WERI-Rb-1 (cell line): Measurements from ENCODE around the gene TRAF7.

Source experiments
- DNase-seq: peaks from one replicate; pipeline ENCODE4 v3.0.0-alpha.2; 2020
- H3K27ac ChIP-seq: fragments of 250-450 bp; sonication (Bioruptor Pico); 2 replicates; pipeline ENCODE4 v1.5.1; 2020; ENCODE audit warnings: mild to moderate bottlenecking, moderate library complexity
- H3K27me3 ChIP-seq: fragments of 250-450 bp; sonication (Bioruptor Pico); 2 replicates; pipeline ENCODE4 v1.5.1; 2021; ENCODE audit warnings: mild to moderate bottlenecking, low read depth, moderate library complexity; ENCODE audit not compliant: insufficient read depth, severe bottlenecking
- H3K36me3 ChIP-seq: fragments of 250-450 bp; sonication (Bioruptor Pico); 2 replicates; pipeline ENCODE4 v1.5.1; 2020; ENCODE audit warnings: mild to moderate bottlenecking, moderate library complexity
- H3K4me3 ChIP-seq: 2 replicates; pipeline ENCODE4 v1.5.1; 2011; ENCODE audit warnings: low read depth, mild to moderate bottlenecking, control low read depth, low read length
- H3K9me3 ChIP-seq: fragments of 250-450 bp; sonication (Bioruptor Pico); 2 replicates; pipeline ENCODE4 v1.5.1; 2021; ENCODE audit warnings: mild to moderate bottlenecking, moderate library complexity; ENCODE audit not compliant: severe bottlenecking
- CTCF ChIP-seq: IDR thresholded peaks from 2 replicates; pipeline ENCODE4 v1.5.1; 2011; ENCODE audit warnings: low read depth, mild to moderate bottlenecking, control low read depth, inconsistent platforms, low read length

TRAF7 gene

GRCh38 chr16:2158262-2158638 is 2.7 kb downstream of the TRAF7 start:
- no peak overlapping the region for H3K4me3 ChIP-seq
- H3K36me3 ChIP-seq, result peaks cover 36% of the 10 kb centered on the region
- DNase-seq, result no peak
- TF ChIP-seq CTCF, result no peak
- no peak overlapping the region for H3K27ac ChIP-seq
- no peaks in the 10 kb centered on the region for H3K27me3 ChIP-seq
- peaks cover 2% of the 10 kb centered on the region for H3K9me3 ChIP-seq

- no peaks in the 10 kb centered on the region for H3K27me3 ChIP-seq
- no peak overlapping the region for H3K4me3 ChIP-seq
- no peak overlapping the region for H3K27ac ChIP-seq
- peaks cover 8% of the 10 kb centered on the region for H3K9me3 ChIP-seq
- no peak for TF ChIP-seq CTCF
- no peak for DNase-seq
- peaks cover 28% of the 10 kb centered on the region for H3K36me3 ChIP-seq
Measured at GRCh38 chr16:2159175-2159838, 3.7 kb downstream of the TRAF7 start.

GRCh38 chr16:2160915-2161551 is 5.5 kb downstream of the TRAF7 start:
- DNase-seq, result no peak
- no peak for TF ChIP-seq CTCF
- H3K27me3 ChIP-seq, result no peaks in the 10 kb centered on the region
- H3K4me3 ChIP-seq, result no peak overlapping the region
- no peak overlapping the region for H3K27ac ChIP-seq
- peaks cover 25% of the 10 kb centered on the region for H3K36me3 ChIP-seq
- H3K9me3 ChIP-seq, result peaks cover 8% of the 10 kb centered on the region

- DNase-seq, result no peak
- peaks cover 8% of the 10 kb centered on the region for H3K9me3 ChIP-seq
- H3K27me3 ChIP-seq, result no peaks in the 10 kb centered on the region
- H3K4me3 ChIP-seq, result no peak overlapping the region
- H3K27ac ChIP-seq, result no peak overlapping the region
- no peak for TF ChIP-seq CTCF
- peaks cover 33% of the 10 kb centered on the region for H3K36me3 ChIP-seq
Measured at GRCh38 chr16:2161911-2162310, 6.3 kb downstream of the TRAF7 start.

- Histone ChIP-seq H3K27ac (no peak overlapping the region), H3K36me3 (peaks cover 39% of the 10 kb centered on the region), H3K4me3 (no peak overlapping the region), H3K27me3 (no peaks in the 10 kb centered on the region), H3K9me3 (peaks cover 8% of the 10 kb centered on the region)
- no peak for DNase-seq
- TF ChIP-seq CTCF, result no peak
Measured at GRCh38 chr16:2162676-2163118, 7.1 kb downstream of the TRAF7 start.
